Fibroblast of pulmonary artery (primary cell): ENCODE measurements around the gene TKFC.

Experiments
- DNase-seq: peaks from one replicate; pipeline ENCODE4 v3.0.0-alpha.2; 2010; ENCODE audit warnings: low read depth
- H3K4me3 ChIP-seq: replicated peaks from 2 replicates; pipeline ENCODE4 v1.5.1; 2011; ENCODE audit warnings: low read depth, mild to moderate bottlenecking, control low read depth, low read length, moderate library complexity
- CTCF ChIP-seq: IDR thresholded peaks from 2 replicates; pipeline ENCODE4 v1.5.1; 2011; ENCODE audit warnings: mild to moderate bottlenecking, control low read depth, low read length, inconsistent platforms; ENCODE audit errors: missing control alignments

TKFC gene

DNA sequence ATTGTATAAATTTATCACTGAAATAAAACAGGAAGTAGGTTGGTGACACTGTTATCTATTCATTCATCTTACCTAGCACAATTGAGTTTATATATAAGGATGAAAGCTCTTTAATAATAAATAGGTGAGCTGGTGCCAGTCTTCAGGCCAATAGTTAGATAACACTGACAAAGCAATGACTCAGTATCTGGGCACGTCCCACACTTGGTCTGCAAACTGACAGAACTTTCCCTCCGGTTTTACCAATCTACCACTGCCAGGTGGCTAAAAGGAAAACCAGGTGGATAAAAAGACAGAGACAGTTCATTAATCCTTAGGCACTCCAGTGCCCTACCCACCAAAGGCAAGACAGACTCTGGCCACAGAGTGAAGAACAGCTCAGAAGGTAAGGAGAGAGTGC, 17.8 kb upstream of the TKFC start:
- no peak for TF ChIP-seq CTCF
- H3K4me3 ChIP-seq = no peak overlapping the region
- no peak for DNase-seq

GRCh38 chr11:61325649-61326414, 7.2 kb upstream of the TKFC start:
- no peak for TF ChIP-seq CTCF
- no peak overlapping the region for H3K4me3 ChIP-seq
- peak; percentile 64 for DNase-seq

DNA sequence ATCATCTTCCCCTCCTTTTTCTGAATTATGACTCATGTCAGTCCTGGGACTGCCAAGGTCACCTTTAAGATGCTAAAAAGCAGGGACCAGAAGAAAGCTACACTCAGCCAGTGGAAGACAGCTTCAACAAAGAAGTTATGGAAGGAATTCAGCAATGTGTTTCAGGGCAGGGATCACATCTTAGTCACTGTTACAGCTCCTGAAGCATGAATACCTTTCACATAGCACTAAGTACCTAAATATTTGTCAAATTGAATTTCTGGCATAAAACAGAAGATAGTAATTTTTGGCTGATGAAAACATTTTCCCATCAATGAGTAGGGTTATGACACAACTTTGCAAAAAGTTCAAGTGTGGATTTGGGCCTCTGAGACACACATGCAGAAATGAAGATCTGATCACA, 5.4 kb upstream of the TKFC start:
- no peak overlapping the region for H3K4me3 ChIP-seq
- no peak for TF ChIP-seq CTCF
- peak; percentile 25 for DNase-seq

DNA sequence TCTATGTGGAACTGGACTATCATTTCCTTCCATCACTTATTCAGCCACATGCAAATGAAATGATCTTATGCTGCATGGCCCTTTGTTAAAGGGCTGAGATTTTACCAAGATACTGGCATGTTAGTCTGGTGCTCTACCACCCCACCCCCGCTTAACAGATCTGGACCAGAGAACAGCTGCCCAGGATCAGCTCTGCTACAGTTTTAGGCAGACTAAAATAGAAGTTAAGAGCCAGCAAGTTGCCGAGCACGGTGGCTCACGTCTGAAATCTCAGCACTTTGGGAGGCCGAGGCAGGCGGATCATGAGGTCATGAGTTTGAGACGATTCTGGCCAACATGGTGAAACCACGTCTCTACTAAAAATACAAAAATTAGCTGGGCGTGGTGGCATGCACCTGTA, 4.7 kb upstream of the TKFC start:
- no peak for DNase-seq
- TF ChIP-seq CTCF = no peak
- H3K4me3 ChIP-seq = no peak overlapping the region

DNA sequence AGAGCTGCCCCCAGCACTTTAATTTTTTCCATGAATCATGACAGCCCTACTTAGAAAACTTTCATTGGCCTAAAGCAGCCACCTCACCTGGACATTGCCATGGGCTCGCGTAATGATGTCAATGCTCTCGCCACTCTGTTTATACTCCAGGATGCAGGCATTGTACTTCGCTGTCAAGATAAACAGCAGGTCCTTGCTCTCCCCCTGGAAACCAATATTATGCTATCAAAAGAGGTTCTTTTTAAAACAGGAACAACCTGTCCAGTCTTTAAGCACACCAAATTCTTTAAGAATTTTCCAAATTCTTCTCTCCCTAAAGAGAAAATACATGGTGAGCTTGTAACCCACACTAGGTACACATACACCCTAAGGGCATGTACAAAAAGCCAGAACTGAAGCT, 3.2 kb upstream of the TKFC start:
- TF ChIP-seq CTCF = no peak

DNA sequence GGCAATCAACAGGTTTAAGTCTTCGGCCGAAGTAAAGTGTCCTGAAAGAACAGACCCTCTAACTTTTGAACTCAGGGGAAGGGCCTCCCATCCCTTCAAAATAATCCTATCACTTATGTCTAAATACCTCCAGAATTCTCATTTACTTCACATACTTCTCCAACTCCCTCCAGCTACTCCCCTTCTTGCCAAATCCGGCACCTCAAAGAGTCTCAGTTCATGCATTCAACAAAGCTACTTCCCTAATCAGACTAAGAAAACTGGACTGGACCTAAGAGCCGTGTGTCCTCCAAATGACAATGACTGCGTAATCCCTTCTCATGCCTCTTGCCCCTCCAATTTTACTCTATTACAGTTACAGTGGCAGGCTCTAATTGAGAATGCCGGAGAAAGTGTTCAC, 1.4 kb upstream of the TKFC start:
- no peak for DNase-seq
- TF ChIP-seq CTCF = no peak
- H3K4me3 ChIP-seq = peak overlapping the region; percentile 92

More for the DNA sequence above, 3.2 kb upstream of the TKFC start:
- DNase-seq = no peak
- H3K4me3 ChIP-seq = no peak overlapping the region

DNA sequence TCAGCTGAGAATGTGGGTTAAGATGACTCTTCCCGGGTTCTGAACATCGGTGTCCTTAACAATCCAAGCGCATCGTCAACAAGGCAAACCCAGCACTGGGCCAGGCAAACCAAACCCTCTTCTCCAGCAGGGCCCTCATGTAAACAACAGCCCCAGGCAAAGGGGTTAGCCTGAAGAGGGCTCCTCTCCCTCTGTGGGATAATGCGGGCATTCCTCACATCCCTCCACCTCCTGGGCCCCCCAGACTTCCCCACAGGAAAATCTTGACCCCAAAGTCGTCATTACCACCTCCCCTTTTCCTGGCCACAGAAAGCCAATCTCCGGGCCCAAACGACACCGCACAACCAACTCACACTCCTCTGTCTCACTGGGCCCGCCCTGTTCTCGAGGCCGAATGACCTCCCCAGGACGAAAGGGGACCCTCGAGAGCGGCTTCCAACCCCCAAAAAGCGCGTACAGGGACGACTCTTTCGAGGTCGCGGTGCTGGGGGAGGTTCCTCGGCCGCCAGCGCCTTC, 689 bp upstream of the TKFC start:
- peak; percentile 24 for DNase-seq
- no peak for TF ChIP-seq CTCF

More for the DNA sequence above, 689 bp upstream of the TKFC start:
- H3K4me3 ChIP-seq = peak overlapping the region; percentile 92
